T-cell (primary cell): ENCODE measurements around the gene FBLN7. TPM values are rescaled to one million over a fixed set of nuclear protein-coding genes. Genes with fewer than 3 reads are reported as not detected.
"Not testable (repeated sequence)": the region's sequence is repeated elsewhere in the genome, so short reads cannot be mapped to it uniquely, and the experiment has no call there.

Experiments used
- ATAC-seq, 4 experiments: fragments of 200-7000 bp in 3 of 4; fragments of 150-1000 bp in 1 of 4; cut with Tn5 transposase; replicated peaks in 1 of 4; 1 replicate in 3 of 4; 2 replicates in 1 of 4; pipeline ENCODE4 v1.10.0; 2021; ENCODE audit warnings: moderate library complexity in 3 of 4, mild to moderate bottlenecking in 2 of 4, moderate number of reproducible peaks in 1 of 4
- CTCF ChIA-PET, 2 donors: fragments of 300-600 bp; sonication (Branson Sonifier 250); formaldehyde crosslinking; loops; one replicate each; lab custom pipeline; 2022; ENCODE audit warnings: antibody characterized with exemption in 2 of 2; lab: Charles Lee
- POLR2A ChIA-PET, 2 donors: fragments of 300-600 bp; sonication (Branson Sonifier 250); formaldehyde crosslinking; loops; one replicate each; lab custom pipeline; 2022; ENCODE audit warnings: antibody characterized with exemption in 2 of 2; lab: Charles Lee
- DNase-seq, 35 experiments: peaks; one replicate each; pipeline versions ENCODE4 v3.0.0 to v3.0.0-alpha.2; 2013 to 2023
- H3K27ac ChIP-seq: one replicate; pipeline ENCODE4 v1.5.1; 2013; ENCODE audit warnings: low read length
- H3K27me3 ChIP-seq, 2 experiments: replicated peaks in 1 of 2; 1 replicate in 1 of 2; 2 replicates in 1 of 2; pipeline versions ENCODE4 v1.6.1 to v1.7.0; 2013; ENCODE audit warnings: low read length in 1 of 2, mixed read lengths in 1 of 2; ENCODE audit not compliant: control insufficient read depth in 2 of 2, insufficient read depth in 2 of 2; ENCODE audit errors: extremely low read depth in 1 of 2
- H3K36me3 ChIP-seq, 2 donors: 1 replicate in 1 of 2; 2 replicates in 1 of 2; pipeline versions ENCODE4 v1.6.1 to v1.7.0; 2013; ENCODE audit warnings: low read length in 1 of 2; ENCODE audit not compliant: control insufficient read depth in 2 of 2, insufficient read depth in 1 of 2; ENCODE audit errors: extremely low read depth in 1 of 2
- H3K4me1 ChIP-seq, 2 experiments: 1 replicate in 1 of 2; 2 replicates in 1 of 2; pipeline versions ENCODE4 v1.6.1 to v1.7.0; 2013; ENCODE audit warnings: low read length in 2 of 2, mixed read lengths in 1 of 2; ENCODE audit not compliant: insufficient read depth in 2 of 2, control insufficient read depth in 1 of 2; ENCODE audit errors: extremely low read depth in 1 of 2
- H3K4me3 ChIP-seq, 2 donors: 1 replicate in 1 of 2; 2 replicates in 1 of 2; pipeline versions ENCODE4 v1.5.1 to v1.7.0; 2013; ENCODE audit warnings: mild to moderate bottlenecking in 2 of 2, low read length in 1 of 2, moderate library complexity in 1 of 2; ENCODE audit not compliant: control insufficient read depth in 1 of 2; ENCODE audit errors: extremely low read depth in 1 of 2
- H3K9me3 ChIP-seq: 2 replicates; pipeline ENCODE4 v1.7.0; 2013
- H3K27ac Mint-ChIP-seq, 2 donors: one replicate each; pipeline ENCODE4 v1.8.0; 2020 to 2021; ENCODE audit warnings: mild to moderate bottlenecking in 2 of 2, mixed read lengths in 2 of 2
- H3K27me3 Mint-ChIP-seq, 2 donors: one replicate each; pipeline ENCODE4 v1.8.0; 2021 to 2022; ENCODE audit warnings: mixed read lengths in 2 of 2
- H3K36me3 Mint-ChIP-seq: one replicate; pipeline ENCODE4 v1.8.0; 2021; ENCODE audit warnings: mixed read lengths
- H3K4me1 Mint-ChIP-seq, 3 donors: one replicate each; pipeline ENCODE4 v1.8.0; 2020 to 2022; ENCODE audit warnings: mixed read lengths in 3 of 3, mild to moderate bottlenecking in 1 of 3
- H3K4me3 Mint-ChIP-seq, 3 donors: one replicate each; pipeline ENCODE4 v1.8.0; 2020 to 2022; ENCODE audit warnings: mild to moderate bottlenecking in 3 of 3, mixed read lengths in 3 of 3, moderate library complexity in 3 of 3
- H3K9me3 Mint-ChIP-seq, 3 donors: one replicate each; pipeline ENCODE4 v1.8.0; 2020 to 2022; ENCODE audit warnings: mixed read lengths in 3 of 3
- WGBS: methylation state at CpG from one replicate; pipeline ENCODE4 v1.1.5; 2013; ENCODE audit warnings: missing lambda C conversion rate; ENCODE audit not compliant: insufficient coverage; 5-methylcytosine and 5-hydroxymethylcytosine counted together
- total RNA-seq, 35 experiments: library from RNA in 6 of 35; stranded (reverse) in 6 of 35; fragments of 120-200 nt in 1 of 35; gene quantifications; one replicate each; pipeline versions ENCODE4 v1.2.1 to v1.2.4 and lab custom pipeline; 2013 to 2026

Gene FBLN7
- total RNA-seq, 5 donors from 2014 or later (not counting 1 experiment from before 2014, with no cell fraction given) = 11.9 to 68.5 (median 48.8) TPM

GRCh38 chr2:112129060-112129459, 9.1 kb upstream of the FBLN7 start:
- H3K4me1 Mint-ChIP-seq = peaks cover 5 to 20% (median 7%) of the 10 kb centered on the region in 3 donors
- no CpG with 5 or more reads among the region's 1 CpG for WGBS
- no peak overlapping the region for H3K4me3 ChIP-seq
- H3K9me3 Mint-ChIP-seq = peaks cover 5 to 35% (median 20%) of the 10 kb centered on the region in 3 donors
- H3K36me3 Mint-ChIP-seq = peaks cover 11% of the 10 kb centered on the region
- H3K9me3 ChIP-seq = no peaks in the 10 kb centered on the region
- H3K4me3 Mint-ChIP-seq = no peak overlapping the region
- H3K27ac ChIP-seq = no peak overlapping the region
- H3K27ac Mint-ChIP-seq = no peak overlapping the region
- H3K27me3 ChIP-seq = no peaks in the 10 kb centered on the region
- ChIA-PET POLR2A (no interaction called here), CTCF (no interaction called here)
- H3K27me3 Mint-ChIP-seq = no peaks in the 10 kb centered on the region
- no peaks in the 10 kb centered on the region for H3K36me3 ChIP-seq
- ATAC-seq (no peak), DNase-seq (no peak)
- H3K4me1 ChIP-seq = no peaks in the 10 kb centered on the region

GRCh38 chr2:112133344-112133743, 4.8 kb upstream of the FBLN7 start:
- H3K4me3 ChIP-seq = no peak overlapping the region
- H3K27ac ChIP-seq = no peak overlapping the region
- H3K27me3 Mint-ChIP-seq = peaks cover 6 to 20% of the 10 kb centered on the region in 2 donors
- H3K4me3 Mint-ChIP-seq = no peak overlapping the region
- no peaks in the 10 kb centered on the region for H3K9me3 ChIP-seq
- H3K36me3 Mint-ChIP-seq = peaks cover 18% of the 10 kb centered on the region
- ATAC-seq (no peak), DNase-seq (no peak)
- peaks cover 12 to 24% (median 18%) of the 10 kb centered on the region in 3 donors for H3K4me1 Mint-ChIP-seq
- H3K27ac Mint-ChIP-seq = no peak overlapping the region
- H3K36me3 ChIP-seq = no peaks in the 10 kb centered on the region
- ChIA-PET POLR2A (no interaction called here), CTCF (no interaction called here)
- H3K4me1 ChIP-seq = peaks cover 2 to 7% of the 10 kb centered on the region in 2 experiments
- H3K27me3 ChIP-seq = peaks cover 0 to 19% of the 10 kb centered on the region in 2 experiments
- H3K9me3 Mint-ChIP-seq = peaks cover 5 to 17% (median 13%) of the 10 kb centered on the region in 3 donors

GRCh38 chr2:112134120-112134519, 4.1 kb upstream of the FBLN7 start:
- Histone ChIP-seq H3K27ac (no peak overlapping the region), H3K9me3 (no peaks in the 10 kb centered on the region), H3K27me3 (peaks cover 0 to 24% of the 10 kb centered on the region in 2 experiments), H3K36me3 (no peaks in the 10 kb centered on the region), H3K4me3 (no peak overlapping the region), H3K4me1 (peaks cover 2 to 10% of the 10 kb centered on the region in 2 experiments)
- ChIA-PET POLR2A (no interaction called here), CTCF (interaction anchor here in 1 of 2 donors (1.1 kb wide), 1 partner anchor 12 kb away, joined by 3 read pairs; no protein-coding TSS in a partner anchor)
- Mint-ChIP-seq H3K27ac (no peak overlapping the region), H3K27me3 (peaks cover 6 to 24% of the 10 kb centered on the region in 2 donors), H3K36me3 (peaks cover 18% of the 10 kb centered on the region), H3K4me3 (no peak overlapping the region), H3K9me3 (peaks cover 5 to 14% (median 12%) of the 10 kb centered on the region in 3 donors), H3K4me1 (peaks cover 12 to 24% (median 18%) of the 10 kb centered on the region in 3 donors)
- DNase-seq = no peak
- WGBS = 100% methylated on average over 1 of the region's 4 CpGs
- no peak for ATAC-seq

DNA sequence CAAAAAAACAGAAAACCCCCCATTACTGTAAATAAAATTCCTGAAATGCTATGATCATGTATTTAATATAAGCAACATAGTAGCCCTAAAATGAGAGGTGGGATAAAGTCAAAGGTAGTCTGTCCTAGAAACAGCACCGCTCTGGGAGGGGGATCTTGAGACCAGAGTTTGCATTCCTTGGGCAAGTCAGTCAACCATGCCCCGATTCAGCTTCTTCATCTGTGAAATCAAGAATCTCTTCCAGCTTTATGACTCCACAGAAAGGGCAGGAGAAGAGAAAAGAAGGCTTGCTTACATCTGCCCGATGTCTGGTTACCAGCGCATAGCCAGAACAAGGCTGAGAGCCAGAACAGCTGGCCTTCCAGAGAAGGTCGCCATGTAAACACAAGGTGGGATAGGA, 2.1 kb upstream of the FBLN7 start:
- peaks cover 2 to 13% of the 10 kb centered on the region in 2 experiments for H3K4me1 ChIP-seq
- H3K36me3 ChIP-seq = no peaks in the 10 kb centered on the region
- no peak overlapping the region for H3K27ac ChIP-seq
- H3K4me3 Mint-ChIP-seq = peak overlapping the region in 2 of 3 donors; percentile 2 to 51
- H3K27me3 Mint-ChIP-seq = peaks cover 6 to 34% of the 10 kb centered on the region in 2 donors
- H3K27me3 ChIP-seq = peaks cover 0 to 36% of the 10 kb centered on the region in 2 experiments
- no peak for ATAC-seq
- H3K9me3 ChIP-seq = no peaks in the 10 kb centered on the region
- no peak overlapping the region for H3K27ac Mint-ChIP-seq
- peaks cover 15 to 22% (median 22%) of the 10 kb centered on the region in 3 donors for H3K4me1 Mint-ChIP-seq
- H3K4me3 ChIP-seq = no peak overlapping the region
- H3K9me3 Mint-ChIP-seq = peaks cover 5 to 14% (median 12%) of the 10 kb centered on the region in 3 donors
- no peak for DNase-seq
- 96% methylated on average over 3 of the region's 5 CpGs for WGBS
- ChIA-PET CTCF (no interaction called here), POLR2A (no interaction called here)
- peaks cover 18% of the 10 kb centered on the region for H3K36me3 Mint-ChIP-seq

GRCh38 chr2:112137516-112138158, 548 bp upstream of the FBLN7 start:
- ChIA-PET CTCF (interaction anchor here in 1 of 2 donors (1.2 kb wide), 1 partner anchor 122 kb away, joined by 3 read pairs; no protein-coding TSS in a partner anchor), POLR2A (interaction anchor here in 1 of 2 donors (0.6 kb wide), 1 partner anchor 48 kb away, joined by 4 read pairs; no protein-coding TSS in a partner anchor)
- Mint-ChIP-seq H3K36me3 (peaks cover 18% of the 10 kb centered on the region), H3K4me3 (peak overlapping the region; percentile 62 to 76 (median 70)), H3K4me1 (peaks cover 8 to 17% (median 12%) of the 10 kb centered on the region in 3 donors), H3K27ac (peak overlapping the region; percentile 49 to 61), H3K27me3 (peaks cover 6 to 36% of the 10 kb centered on the region in 2 donors), H3K9me3 (peaks cover 3 to 11% (median 10%) of the 10 kb centered on the region in 3 donors)
- Histone ChIP-seq H3K9me3 (no peaks in the 10 kb centered on the region), H3K27me3 (peaks cover 0 to 41% of the 10 kb centered on the region in 2 experiments), H3K4me1 (peaks cover 2 to 13% of the 10 kb centered on the region in 2 experiments), H3K4me3 (peak overlapping the region; percentile 28 to 80), H3K27ac (no peak overlapping the region), H3K36me3 (no peaks in the 10 kb centered on the region)
- ATAC-seq (peak; percentile 40 to 72 (median 48)), DNase-seq (peak in 6 of 35 experiments; percentile 8 to 40 (median 17))
- 47% methylated on average over 12 of the region's 15 CpGs for WGBS

GRCh38 chr2:112139033-112139614, 939 bp downstream of the FBLN7 start:
- ATAC-seq, POLR2A ChIA-PET, H3K27ac ChIP-seq, H3K4me3 ChIP-seq, H3K36me3 Mint-ChIP-seq, H3K27ac Mint-ChIP-seq, DNase-seq, H3K36me3 ChIP-seq, H3K9me3 Mint-ChIP-seq, H3K9me3 ChIP-seq: not testable (repeated sequence)
- WGBS = 13% methylated on average over 7 of the region's 32 CpGs
- Mint-ChIP-seq H3K4me1 (peaks cover 5 to 15% (median 10%) of the 10 kb centered on the region in 3 donors), H3K4me3 (peak overlapping the region in 1 of 3 donors; percentile 76), H3K27me3 (peaks cover 6 to 36% of the 10 kb centered on the region in 2 donors)
- CTCF ChIA-PET = interaction anchor here in 1 of 2 donors (0.6 kb wide), 1 partner anchor 89 kb away, joined by 4 read pairs; no protein-coding TSS in a partner anchor
- H3K27me3 ChIP-seq = peaks cover 0 to 44% of the 10 kb centered on the region in 2 experiments
- H3K4me1 ChIP-seq = peaks cover 2 to 13% of the 10 kb centered on the region in 2 experiments
